Mononuclear cell (primary cell): ENCODE data around the gene LIMK2. TPM values are rescaled to one million over a fixed set of nuclear protein-coding genes. Genes with fewer than 3 reads are reported as not detected.
"Not testable (repeated sequence)": the region's sequence is repeated elsewhere in the genome, so short reads cannot be mapped to it uniquely, and the experiment has no call there.

ENCODE experiments used
- H3K27me3 ChIP-seq: 2 replicates; pipeline ENCODE4 v1.6.0; 2011; ENCODE audit warnings: low read length, control low read depth; ENCODE audit not compliant: insufficient read depth
- H3K4me1 ChIP-seq: 2 replicates; pipeline ENCODE4 v1.5.1; 2011; ENCODE audit warnings: mild to moderate bottlenecking, low read length, control low read depth; ENCODE audit not compliant: insufficient read depth
- H3K4me3 ChIP-seq: 2 replicates; pipeline ENCODE4 v1.5.1; 2011; ENCODE audit warnings: mild to moderate bottlenecking, low read length, moderate library complexity
- H3K9me3 ChIP-seq: 2 replicates; pipeline ENCODE4 v1.5.1; 2011; ENCODE audit warnings: low read depth, mild to moderate bottlenecking, control low read depth, low read length
- total RNA-seq: library from RNA; depleted of rRNA; stranded (reverse); fragments of >200 nt; gene quantifications from one replicate; pipeline ENCODE4 v1.2.3, GENCODE V29; 2012

Gene LIMK2
- total RNA-seq, 1 donor, result 19.7 TPM

DNA sequence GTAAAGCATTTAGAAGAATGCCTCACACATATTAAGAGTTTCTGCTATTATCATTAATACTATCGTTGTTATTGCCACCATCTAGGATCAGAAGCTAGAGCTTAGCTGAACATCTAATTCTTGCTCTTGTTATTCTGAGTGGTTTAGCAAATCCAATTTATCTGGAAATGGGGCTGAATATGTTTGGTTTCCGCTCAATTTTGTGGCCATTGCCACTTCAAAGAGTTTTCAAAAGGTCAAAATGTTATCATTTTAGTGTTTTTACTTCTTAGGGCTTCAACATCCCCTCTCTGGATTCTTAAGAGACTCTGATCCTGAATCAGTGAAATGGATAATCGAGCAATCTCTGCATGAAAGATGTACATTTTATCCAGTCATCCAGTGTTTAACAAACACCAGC lies 90.4 kb downstream of the LIMK2 start:
- Histone ChIP-seq H3K27me3 (no peaks in the 10 kb centered on the region), H3K9me3 (no peaks in the 10 kb centered on the region), H3K4me3 (no peak overlapping the region), H3K4me1 (peaks cover 4% of the 10 kb centered on the region)

DNA sequence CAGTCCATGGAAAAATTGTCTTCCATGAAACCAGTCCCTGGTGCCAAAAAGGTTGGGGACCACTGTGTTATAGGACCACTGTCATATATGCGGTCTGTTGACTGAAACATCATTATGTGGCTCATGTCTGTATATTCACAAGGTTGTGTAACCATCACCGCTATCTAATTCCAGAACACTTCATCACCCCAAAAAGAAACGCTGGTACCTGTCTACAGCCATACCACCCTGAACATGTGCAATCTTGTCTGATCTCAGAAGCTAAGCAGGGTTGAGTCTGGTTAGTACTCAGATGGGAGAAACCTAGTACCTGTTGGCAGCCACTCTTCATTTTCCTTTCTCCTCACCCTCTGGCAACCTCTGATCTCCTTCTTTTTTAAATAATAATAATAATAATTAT lies 93.1 kb downstream of the LIMK2 start:
- Histone ChIP-seq H3K4me1 (peaks cover 4% of the 10 kb centered on the region), H3K4me3 (no peak overlapping the region), H3K9me3 (no peaks in the 10 kb centered on the region), H3K27me3 (no peaks in the 10 kb centered on the region)

DNA sequence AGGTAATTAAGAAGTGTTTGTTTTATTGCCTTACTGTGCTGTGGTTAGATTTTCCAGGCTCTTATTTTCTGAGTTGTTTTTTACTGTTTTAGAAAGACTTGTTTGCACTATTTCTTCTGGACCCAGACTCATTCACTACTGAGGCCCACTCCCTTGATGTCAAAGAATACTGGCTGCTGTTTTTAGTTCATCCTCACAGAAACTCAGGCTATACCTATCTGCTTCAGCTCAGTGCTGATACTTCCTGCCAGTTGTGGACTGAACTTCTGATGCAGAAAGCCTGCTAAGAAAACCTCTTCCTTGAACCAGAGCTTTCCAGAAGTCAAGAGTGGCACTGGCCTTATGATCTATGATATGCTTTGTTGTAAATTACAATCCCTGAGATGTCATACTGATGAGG lies 96.1 kb downstream of the LIMK2 start:
- H3K9me3 ChIP-seq, result no peaks in the 10 kb centered on the region
- H3K4me3 ChIP-seq, result no peak overlapping the region
- H3K4me1 ChIP-seq, result peaks cover 7% of the 10 kb centered on the region
- H3K27me3 ChIP-seq, result no peaks in the 10 kb centered on the region

GRCh38 chr22:31313366-31314147 lies 101.5 kb downstream of the LIMK2 start:
- peaks cover 4% of the 10 kb centered on the region for H3K4me1 ChIP-seq
- no peak overlapping the region for H3K4me3 ChIP-seq
- H3K9me3 ChIP-seq, result peaks cover 6% of the 10 kb centered on the region
- H3K27me3 ChIP-seq, result no peaks in the 10 kb centered on the region

DNA sequence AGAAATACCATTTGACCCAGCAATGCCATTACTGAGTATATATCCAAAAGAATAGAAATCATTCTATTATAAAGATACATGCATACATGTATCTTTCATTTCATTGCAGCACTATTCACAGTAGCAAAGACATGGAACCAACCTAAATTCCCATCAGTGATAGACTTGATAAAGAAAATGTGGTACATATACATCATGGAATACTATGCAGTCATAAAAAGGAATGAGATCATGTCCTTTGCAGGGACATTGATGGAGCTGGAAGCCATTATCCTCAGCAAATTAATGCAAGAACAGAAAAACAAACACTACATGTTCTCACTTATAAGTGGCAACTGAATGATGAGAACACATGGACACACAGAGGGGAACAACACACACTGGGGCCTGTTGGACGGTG lies 102.1 kb downstream of the LIMK2 start:
- H3K9me3 ChIP-seq, H3K27me3 ChIP-seq, H3K4me3 ChIP-seq, H3K4me1 ChIP-seq: not testable (repeated sequence)

DNA sequence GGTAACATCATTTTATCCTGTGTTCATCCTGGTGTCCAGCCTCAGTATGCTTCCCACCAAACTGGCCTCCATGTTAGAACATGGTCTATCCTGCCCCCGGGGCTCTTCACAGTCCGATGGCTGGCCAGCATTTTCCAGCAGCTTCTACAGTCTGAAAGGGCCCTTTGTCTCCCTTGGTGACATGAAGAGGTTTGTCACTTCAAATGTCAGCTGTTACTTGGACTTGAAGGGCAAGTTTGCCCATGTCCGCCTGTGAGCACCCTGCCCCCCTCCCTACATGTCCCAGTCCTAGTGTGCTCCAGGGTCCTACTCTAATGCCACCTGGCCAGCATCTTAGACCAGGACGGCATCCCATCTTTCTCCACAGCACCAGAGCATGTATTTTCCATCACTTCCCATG lies 109.3 kb downstream of the LIMK2 start:
- H3K4me1 ChIP-seq, result no peaks in the 10 kb centered on the region

DNA sequence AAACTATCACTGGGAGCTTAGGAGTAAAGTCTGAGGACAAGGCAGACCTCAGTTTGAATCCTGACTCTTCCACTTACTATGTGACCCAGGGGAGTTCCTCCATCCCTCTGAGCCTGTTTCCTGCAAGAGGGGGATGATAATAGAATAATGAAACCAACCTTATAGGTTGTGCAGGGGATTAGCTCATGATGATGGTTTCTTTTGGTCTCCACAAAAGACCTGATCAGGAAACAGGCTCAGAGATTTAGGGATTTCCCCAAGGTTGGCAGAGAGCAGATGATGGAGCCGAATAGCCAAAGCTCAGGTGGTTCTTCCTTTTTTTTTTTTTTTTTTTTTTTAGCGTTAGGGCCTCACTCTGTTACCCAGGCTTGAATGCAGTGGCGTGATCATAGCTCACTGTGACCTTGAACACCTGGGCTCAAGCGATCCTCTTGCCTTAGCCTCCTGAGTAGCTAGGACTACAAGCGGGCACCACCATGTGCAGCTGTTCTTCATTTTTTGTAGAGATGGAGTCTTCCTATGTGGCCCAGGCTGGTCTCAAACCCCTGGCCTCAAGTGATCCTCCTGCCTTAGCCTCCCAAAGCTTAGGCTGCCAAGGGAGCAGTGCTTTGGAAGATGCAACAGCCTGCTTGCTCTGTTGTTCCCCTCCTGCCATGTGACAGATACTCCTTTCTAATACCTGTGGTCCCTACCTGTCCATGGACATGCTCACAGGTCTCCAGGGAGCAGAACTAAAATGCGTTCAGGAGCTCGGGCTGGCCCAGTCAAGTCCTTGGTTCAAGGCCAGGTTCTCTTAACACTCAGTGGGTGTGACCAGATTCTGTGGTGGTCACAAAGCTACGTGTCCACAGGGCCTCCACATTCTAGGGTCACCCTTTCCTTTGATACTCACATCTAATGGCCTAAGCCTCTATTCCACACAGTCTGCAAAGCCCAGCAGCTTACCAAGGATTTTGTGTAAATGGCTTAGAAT lies 111.8 kb downstream of the LIMK2 start:
- H3K4me1 ChIP-seq, result no peaks in the 10 kb centered on the region
- H3K4me3 ChIP-seq, result no peak overlapping the region
- no peaks in the 10 kb centered on the region for H3K27me3 ChIP-seq
- H3K9me3 ChIP-seq, result no peaks in the 10 kb centered on the region

More for the DNA sequence above, 109.3 kb downstream of the LIMK2 start:
- Histone ChIP-seq H3K4me3 (no peak overlapping the region), H3K9me3 (no peaks in the 10 kb centered on the region), H3K27me3 (no peaks in the 10 kb centered on the region)

- Histone ChIP-seq H3K4me3 (no peak overlapping the region), H3K27me3 (no peaks in the 10 kb centered on the region), H3K4me1 (no peaks in the 10 kb centered on the region), H3K9me3 (no peaks in the 10 kb centered on the region)
These were observed 114.8 kb downstream of the LIMK2 start for GRCh38 chr22:31326877-31327276.

GRCh38 chr22:31327806-31328543 lies 115.9 kb downstream of the LIMK2 start:
- Histone ChIP-seq H3K4me1 (no peaks in the 10 kb centered on the region), H3K9me3 (no peaks in the 10 kb centered on the region), H3K27me3 (no peaks in the 10 kb centered on the region), H3K4me3 (no peak overlapping the region)

DNA sequence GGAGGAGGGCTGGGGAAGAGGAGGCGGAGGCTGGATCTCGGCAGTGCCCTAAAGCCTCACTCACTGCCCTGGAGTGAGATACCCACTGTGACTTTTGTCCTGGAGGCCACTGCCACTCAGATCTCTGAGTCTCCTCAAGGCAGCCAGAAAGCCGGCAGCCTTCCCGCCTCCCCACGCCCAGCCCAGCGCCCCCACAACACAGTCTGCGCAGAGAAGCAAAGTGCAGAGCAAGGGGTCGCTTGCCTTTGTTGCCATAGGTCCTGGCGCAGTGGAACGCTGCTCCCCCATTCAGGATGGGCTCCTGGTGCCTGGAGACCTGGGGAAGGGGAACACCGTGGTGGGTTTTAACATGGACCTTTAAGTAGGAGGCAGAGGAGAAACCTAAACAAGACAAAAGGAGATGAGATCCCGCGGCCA lies 116.5 kb downstream of the LIMK2 start:
- Histone ChIP-seq H3K4me1 (no peaks in the 10 kb centered on the region), H3K4me3 (no peak overlapping the region), H3K27me3 (no peaks in the 10 kb centered on the region)

DNA sequence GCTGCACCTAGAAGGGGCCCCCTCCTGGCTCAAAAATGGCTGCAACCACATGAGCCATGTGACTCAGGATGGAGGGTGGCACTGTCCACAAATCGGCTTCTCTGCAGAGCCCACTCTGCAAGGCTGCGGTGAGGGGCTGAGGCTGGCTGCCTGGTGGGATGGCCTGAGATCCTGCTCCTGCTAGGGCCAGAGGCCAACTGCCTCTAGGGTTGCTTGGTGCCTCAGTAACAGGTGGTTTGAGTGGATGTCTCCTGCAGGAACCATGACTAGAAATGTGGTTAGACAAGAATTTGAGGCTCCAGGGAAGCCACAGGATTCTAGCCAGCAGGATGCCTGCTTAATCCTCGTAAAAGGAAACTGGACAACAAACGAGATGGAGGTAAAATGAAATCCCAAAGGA lies 116.9 kb downstream of the LIMK2 start:
- no peak overlapping the region for H3K4me3 ChIP-seq
- no peaks in the 10 kb centered on the region for H3K4me1 ChIP-seq
- H3K9me3 ChIP-seq, result no peaks in the 10 kb centered on the region
- no peaks in the 10 kb centered on the region for H3K27me3 ChIP-seq

More for the DNA sequence above, 116.5 kb downstream of the LIMK2 start:
- no peaks in the 10 kb centered on the region for H3K9me3 ChIP-seq

Other genes starting within 250 kb of the LIMK2 start
- gene MORC2, start 243.5 kb upstream of the LIMK2 start, total RNA-seq, result 12.9 TPM
- gene TUG1, start 243.0 kb upstream of the LIMK2 start, total RNA-seq, result 82.0 TPM
- gene SMTN, start 131.0 kb upstream of the LIMK2 start, total RNA-seq, result 2.8 TPM
- gene SELENOM, start 104.7 kb upstream of the LIMK2 start, total RNA-seq, result 14.6 TPM
- not detected for gene INPP5J, start 89.3 kb upstream of the LIMK2 start, total RNA-seq
- not detected for gene PLA2G3, start 71.8 kb upstream of the LIMK2 start, total RNA-seq
- gene RNF185, start 52.1 kb upstream of the LIMK2 start, total RNA-seq, result 15.0 TPM
- 608 TPM for gene PIK3IP1, start 80.2 kb downstream of the LIMK2 start, total RNA-seq
- gene PATZ1, start 134.0 kb downstream of the LIMK2 start, total RNA-seq, result 44.3 TPM
- 48.1 TPM for gene DRG1, start 187.3 kb downstream of the LIMK2 start, total RNA-seq